ENCODE results near the gene CFAP161. TPM values are rescaled to one million over a fixed set of nuclear protein-coding genes. Genes with fewer than 3 reads are reported as not detected.

Gene CFAP161
- total and polyA plus RNA-seq, 2 of the 13 experiments (the other 11 are each of a cell fraction or from before 2014, with no cell fraction given): not detected

DNA sequence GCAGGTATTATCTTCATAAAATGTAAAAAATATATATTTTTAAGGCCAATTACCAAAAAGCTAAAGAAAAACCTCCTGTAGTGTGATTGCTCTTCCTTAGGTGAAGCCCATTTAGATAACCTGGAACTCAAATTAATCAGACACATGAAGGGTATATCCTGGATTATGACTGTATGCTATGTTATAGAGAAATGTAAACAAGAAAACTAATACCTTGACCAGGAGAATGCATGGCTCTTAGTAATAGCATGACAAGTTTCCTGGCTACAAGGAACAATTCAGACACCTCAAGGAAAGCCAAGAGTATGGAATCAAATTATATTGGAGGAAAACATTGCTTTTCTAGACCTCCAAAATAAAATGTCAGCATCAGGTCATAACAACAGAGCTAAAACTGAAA lies 14.0 kb upstream of the CFAP161 start (continued):
- no peak for TF ChIP-seq SRY (CRISPR knock-in tag; IDR thresholded peaks at IDR 0.05)
- TF ChIP-seq RBM39 (IDR thresholded peaks at IDR 0.05; ENCODE audit: low read depth, low read length, poor library complexity, severe bottlenecking): no peak
- TF ChIP-seq, protein P1, sequence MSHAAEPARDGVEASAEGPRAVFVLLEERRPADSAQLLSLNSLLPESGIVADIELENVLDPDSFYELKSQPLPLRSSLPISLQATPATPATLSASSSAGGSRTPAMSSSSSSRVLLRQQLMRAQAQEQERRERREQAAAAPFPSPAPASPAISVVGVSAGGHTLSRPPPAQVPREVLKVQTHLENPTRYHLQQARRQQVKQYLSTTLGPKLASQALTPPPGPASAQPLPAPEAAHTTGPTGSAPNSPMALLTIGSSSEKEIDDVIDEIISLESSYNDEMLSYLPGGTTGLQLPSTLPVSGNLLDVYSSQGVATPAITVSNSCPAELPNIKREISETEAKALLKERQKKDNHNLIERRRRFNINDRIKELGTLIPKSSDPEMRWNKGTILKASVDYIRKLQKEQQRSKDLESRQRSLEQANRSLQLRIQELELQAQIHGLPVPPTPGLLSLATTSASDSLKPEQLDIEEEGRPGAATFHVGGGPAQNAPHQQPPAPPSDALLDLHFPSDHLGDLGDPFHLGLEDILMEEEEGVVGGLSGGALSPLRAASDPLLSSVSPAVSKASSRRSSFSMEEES (CRISPR knock-in tag; IDR thresholded peaks at IDR 0.05): no peak
- TF ChIP-seq, protein P2, sequence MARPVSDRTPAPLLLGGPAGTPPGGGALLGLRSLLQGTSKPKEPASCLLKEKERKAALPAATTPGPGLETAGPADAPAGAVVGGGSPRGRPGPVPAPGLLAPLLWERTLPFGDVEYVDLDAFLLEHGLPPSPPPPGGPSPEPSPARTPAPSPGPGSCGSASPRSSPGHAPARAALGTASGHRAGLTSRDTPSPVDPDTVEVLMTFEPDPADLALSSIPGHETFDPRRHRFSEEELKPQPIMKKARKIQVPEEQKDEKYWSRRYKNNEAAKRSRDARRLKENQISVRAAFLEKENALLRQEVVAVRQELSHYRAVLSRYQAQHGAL (CRISPR knock-in tag; IDR thresholded peaks at IDR 0.05; ENCODE audit: not compliant biosample characterization): no peak

DNA sequence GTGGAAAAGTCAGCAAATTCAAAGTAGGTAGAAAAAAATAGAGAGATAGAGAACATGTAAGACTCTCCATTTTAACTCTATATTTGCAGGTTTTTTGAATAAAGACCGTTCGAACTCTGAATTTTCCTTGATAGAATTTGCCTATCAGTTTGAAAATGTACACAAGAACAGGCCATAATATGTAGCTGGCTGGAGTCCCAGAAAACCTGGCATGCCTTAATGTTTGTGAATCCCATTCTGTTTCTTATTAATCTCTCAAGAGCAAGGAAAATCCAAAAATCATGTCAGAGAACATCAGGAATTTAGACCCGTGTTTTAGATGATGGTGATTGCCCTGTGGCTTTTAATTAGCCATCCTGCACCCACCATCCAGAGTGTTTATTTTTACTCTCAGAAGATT lies 7.2 kb upstream of the CFAP161 start:
- Histone ChIP-seq H3K36me3 (replicated peaks in 1 of 2; ENCODE audit: control insufficient read depth in 1 of 2, insufficient read depth in 2 of 2, low read length in 2 of 2) (no peaks in the 10 kb centered on the region), H3K9ac (ENCODE audit: insufficient read depth, low read depth, low read length) (no peak overlapping the region), H2AFZ (ENCODE audit: low read length) (no peak overlapping the region), H3K79me2 (ENCODE audit: insufficient read depth, low read length) (no peaks in the 10 kb centered on the region), H3K27me3 (ENCODE audit: control insufficient read depth in 1 of 2, insufficient read depth in 2 of 2, low read length in 2 of 2) (no peaks in the 10 kb centered on the region; a peak in 1 of 5 replicates), H3K9me3 (ENCODE audit: low read length) (no peaks in the 10 kb centered on the region), H3K4me2 (ENCODE audit: low read depth, low read length) (no peak overlapping the region), H4K20me1 (ENCODE audit: insufficient read depth, low read length) (no peaks in the 10 kb centered on the region), H3K27ac (ENCODE audit: extremely low read length, insufficient read depth, low read length) (no peak overlapping the region), H3K4me3 (replicated peaks in 1 of 3; ENCODE audit: insufficient read depth in 1 of 3, low read depth in 2 of 3, low read length in 3 of 3) (no peak overlapping the region), H3K4me1 (ENCODE audit: insufficient read depth, low read length) (no peaks in the 10 kb centered on the region)
- DNase-seq (ENCODE audit: low spot score) (no peak), FAIRE-seq (no peak), ATAC-seq (no peak)
- intact Hi-C loops (cut with micrococcal nuclease; ENCODE audit: unreplicated experiment): no loop called here
- 3% methylated on average over 3 of the region's 3 CpGs for WGBS (ENCODE audit: low lambda C conversion rate)
- no TSS peak for BruUV-seq (replicated peaks)
- in situ Hi-C loops (cut with HindIII; ENCODE audit: extremely low pct_ligation_motif_present, low pct_unique_long_range_greater_than_20kb): no loop called here
- ChIA-PET POLR2A (no interaction called here), CTCF (ENCODE audit: low intra/inter-chr PET ratio, low total read pairs) (no interaction called here)
- TF ChIP-seq SPEN (CRISPR knock-in tag; IDR thresholded peaks at IDR 0.05; ENCODE audit: low read depth) (no peak), RBM22 (optimal IDR thresholded peaks at IDR 0.05; ENCODE audit: low read length) (no peak), TAF15 (IDR thresholded peaks at IDR 0.05; ENCODE audit: low read depth, low read length, poor library complexity, severe bottlenecking) (no peak), TBP (CRISPR knock-in tag; IDR thresholded peaks at IDR 0.05) (no peak), MXD4 (CRISPR knock-in tag; IDR thresholded peaks at IDR 0.05) (no peak)
- TF ChIP-seq, protein P3, sequence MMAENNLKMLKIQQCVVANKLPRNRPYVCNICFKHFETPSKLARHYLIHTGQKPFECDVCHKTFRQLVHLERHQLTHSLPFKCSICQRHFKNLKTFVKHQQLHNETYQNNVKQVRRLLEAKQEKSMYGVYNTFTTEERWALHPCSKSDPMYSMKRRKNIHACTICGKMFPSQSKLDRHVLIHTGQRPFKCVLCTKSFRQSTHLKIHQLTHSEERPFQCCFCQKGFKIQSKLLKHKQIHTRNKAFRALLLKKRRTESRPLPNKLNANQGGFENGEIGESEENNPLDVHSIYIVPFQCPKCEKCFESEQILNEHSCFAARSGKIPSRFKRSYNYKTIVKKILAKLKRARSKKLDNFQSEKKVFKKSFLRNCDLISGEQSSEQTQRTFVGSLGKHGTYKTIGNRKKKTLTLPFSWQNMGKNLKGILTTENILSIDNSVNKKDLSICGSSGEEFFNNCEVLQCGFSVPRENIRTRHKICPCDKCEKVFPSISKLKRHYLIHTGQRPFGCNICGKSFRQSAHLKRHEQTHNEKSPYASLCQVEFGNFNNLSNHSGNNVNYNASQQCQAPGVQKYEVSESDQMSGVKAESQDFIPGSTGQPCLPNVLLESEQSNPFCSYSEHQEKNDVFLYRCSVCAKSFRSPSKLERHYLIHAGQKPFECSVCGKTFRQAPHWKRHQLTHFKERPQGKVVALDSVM (CRISPR knock-in tag; IDR thresholded peaks at IDR 0.05): no peak
- TF ChIP-seq, protein P4, sequence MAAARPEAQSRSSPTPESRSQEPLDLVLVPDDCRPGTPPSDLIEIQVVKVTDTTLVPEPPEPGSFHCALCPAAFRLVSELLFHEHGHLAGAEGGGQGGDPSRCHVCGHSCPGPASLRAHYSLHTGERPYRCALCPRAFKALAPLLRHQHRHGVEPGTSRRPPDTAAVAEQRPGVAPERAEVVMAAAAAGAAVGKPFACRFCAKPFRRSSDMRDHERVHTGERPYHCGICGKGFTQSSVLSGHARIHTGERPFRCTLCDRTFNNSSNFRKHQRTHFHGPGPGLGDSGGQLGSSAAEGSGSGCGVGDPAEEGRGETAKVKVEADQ (CRISPR knock-in tag; IDR thresholded peaks at IDR 0.05; ENCODE audit: borderline replicate concordance): no peak

Data from HepG2 (cell line).